HG02610 (cell line): ENCODE data around the gene TTLL8.
"Not testable (repeated sequence)": the region's sequence is repeated elsewhere in the genome, so short reads cannot be mapped to it uniquely, and the experiment has no call there.

Experiments
- ATAC-seq: cut with Tn5 transposase; IDR thresholded peaks from one replicate; pipeline ENCODE4 v1.9.1; 2021; ENCODE audit warnings: mild to moderate bottlenecking, moderate library complexity; ENCODE audit not compliant: unreplicated experiment

The TTLL8 gene

GRCh38 chr22:49992921-49993648, 65.0 kb downstream of the TTLL8 start:
- ATAC-seq = no peak

- no peak for ATAC-seq
These were observed 66.1 kb downstream of the TTLL8 start for GRCh38 chr22:49991907-49992533.

GRCh38 chr22:49991167-49991566, 66.9 kb downstream of the TTLL8 start:
- ATAC-seq = no peak

- not testable (repeated sequence) for ATAC-seq
These were observed 68.3 kb downstream of the TTLL8 start for GRCh38 chr22:49989826-49990225.

- no peak for ATAC-seq
These were observed 71.8 kb downstream of the TTLL8 start for GRCh38 chr22:49986325-49986724.

GRCh38 chr22:49983148-49984042, 74.7 kb downstream of the TTLL8 start:
- no peak for ATAC-seq

- ATAC-seq = not testable (repeated sequence)
These were observed 76.3 kb downstream of the TTLL8 start for GRCh38 chr22:49981799-49982198.

- ATAC-seq = no peak
These were observed 78.4 kb downstream of the TTLL8 start for GRCh38 chr22:49979587-49980264.

GRCh38 chr22:49977578-49977977, 80.5 kb downstream of the TTLL8 start:
- no peak for ATAC-seq

- ATAC-seq = no peak
These were observed 81.5 kb downstream of the TTLL8 start for GRCh38 chr22:49976439-49977175.

GRCh38 chr22:49975543-49976389, 82.3 kb downstream of the TTLL8 start:
- no peak for ATAC-seq

- ATAC-seq = no peak
These were observed 84.8 kb downstream of the TTLL8 start for GRCh38 chr22:49973018-49973961.

GRCh38 chr22:49972163-49973017, 85.7 kb downstream of the TTLL8 start:
- ATAC-seq = no peak

- ATAC-seq = peak; percentile 16
These were observed 86.6 kb downstream of the TTLL8 start for GRCh38 chr22:49971232-49972162.

- peak; percentile 63 for ATAC-seq
These were observed 87.4 kb downstream of the TTLL8 start for GRCh38 chr22:49970528-49971231.
